HG02885 (cell line): ENCODE measurements around the gene TP63.

Experiments
- ATAC-seq: cut with Tn5 transposase; IDR thresholded peaks from one replicate; pipeline ENCODE4 v1.9.1; 2021; ENCODE audit warnings: mild to moderate bottlenecking; ENCODE audit not compliant: unreplicated experiment, poor library complexity

The TP63 gene

GRCh38 chr3:189945935-189946709, 314.9 kb downstream of the TP63 start:
- ATAC-seq = no peak
